ENCODE results near the gene EYA4.

EYA4 gene

GRCh38 chr6:133415262-133415661, 174.1 kb downstream of the EYA4 start:
- no peak overlapping the region for H3K4me3 ChIP-seq (ENCODE audit: low read depth, low read length)
- TF ChIP-seq, protein P1, sequence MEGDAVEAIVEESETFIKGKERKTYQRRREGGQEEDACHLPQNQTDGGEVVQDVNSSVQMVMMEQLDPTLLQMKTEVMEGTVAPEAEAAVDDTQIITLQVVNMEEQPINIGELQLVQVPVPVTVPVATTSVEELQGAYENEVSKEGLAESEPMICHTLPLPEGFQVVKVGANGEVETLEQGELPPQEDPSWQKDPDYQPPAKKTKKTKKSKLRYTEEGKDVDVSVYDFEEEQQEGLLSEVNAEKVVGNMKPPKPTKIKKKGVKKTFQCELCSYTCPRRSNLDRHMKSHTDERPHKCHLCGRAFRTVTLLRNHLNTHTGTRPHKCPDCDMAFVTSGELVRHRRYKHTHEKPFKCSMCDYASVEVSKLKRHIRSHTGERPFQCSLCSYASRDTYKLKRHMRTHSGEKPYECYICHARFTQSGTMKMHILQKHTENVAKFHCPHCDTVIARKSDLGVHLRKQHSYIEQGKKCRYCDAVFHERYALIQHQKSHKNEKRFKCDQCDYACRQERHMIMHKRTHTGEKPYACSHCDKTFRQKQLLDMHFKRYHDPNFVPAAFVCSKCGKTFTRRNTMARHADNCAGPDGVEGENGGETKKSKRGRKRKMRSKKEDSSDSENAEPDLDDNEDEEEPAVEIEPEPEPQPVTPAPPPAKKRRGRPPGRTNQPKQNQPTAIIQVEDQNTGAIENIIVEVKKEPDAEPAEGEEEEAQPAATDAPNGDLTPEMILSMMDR (IDR thresholded peaks at IDR 0.05; ENCODE audit: low read depth, low read length) = no peak

- no peak overlapping the region for H3K4me3 ChIP-seq (ENCODE audit: low read depth, low read length)
- TF ChIP-seq, protein P1 (IDR thresholded peaks at IDR 0.05; ENCODE audit: low read depth, low read length) = no peak
Observed at GRCh38 chr6:133418108-133418507, 177.0 kb downstream of the EYA4 start.

GRCh38 chr6:133423242-133423641, 182.1 kb downstream of the EYA4 start:
- no peak overlapping the region for H3K4me3 ChIP-seq (ENCODE audit: low read depth, low read length)
- TF ChIP-seq, protein P1 (IDR thresholded peaks at IDR 0.05; ENCODE audit: low read depth, low read length) = no peak

DNA sequence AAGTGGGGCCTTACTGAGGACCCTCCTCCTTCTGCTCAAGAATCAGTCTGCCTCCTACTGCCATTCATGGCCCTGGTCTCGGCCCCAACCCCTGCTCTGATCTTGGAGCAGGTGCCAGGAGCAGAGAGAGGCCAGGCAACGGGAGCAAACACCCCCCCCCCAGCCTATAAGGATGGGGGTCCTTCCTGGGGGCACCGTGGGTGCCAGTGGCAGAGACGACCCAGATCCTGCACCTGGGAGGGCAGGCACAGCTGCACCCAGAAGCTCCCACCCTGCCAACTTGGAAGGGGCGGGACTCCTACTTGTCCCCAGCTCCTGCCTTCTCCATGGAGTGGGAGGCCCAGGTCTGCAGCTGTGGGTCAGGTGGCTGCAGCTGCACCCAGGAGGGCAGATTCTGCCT, 183.2 kb downstream of the EYA4 start:
- TF ChIP-seq, protein P1 (IDR thresholded peaks at IDR 0.05; ENCODE audit: low read depth, low read length) = no peak
- H3K4me3 ChIP-seq (ENCODE audit: low read depth, low read length) = no peak overlapping the region

DNA sequence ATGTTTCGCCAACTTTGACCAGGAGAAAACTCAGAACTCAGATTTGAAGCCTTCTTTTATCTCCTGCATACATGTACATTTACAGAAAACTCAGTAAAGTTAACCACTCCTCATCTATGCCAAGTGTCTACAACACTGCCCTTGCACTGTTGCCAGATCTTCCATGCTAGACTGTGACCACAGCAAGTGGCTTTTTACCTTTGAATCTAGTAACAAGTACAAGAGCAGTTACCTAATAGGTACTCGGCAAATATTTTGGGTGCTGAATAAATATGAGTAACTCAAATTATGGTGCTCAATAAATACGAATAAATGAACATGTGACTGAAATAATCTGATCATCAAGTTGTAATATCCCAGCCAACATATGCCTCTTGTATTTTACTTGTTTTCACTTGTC, 184.9 kb downstream of the EYA4 start:
- H3K4me3 ChIP-seq (ENCODE audit: low read depth, low read length) = no peak overlapping the region
- TF ChIP-seq, protein P1 (IDR thresholded peaks at IDR 0.05; ENCODE audit: low read depth, low read length) = no peak

DNA sequence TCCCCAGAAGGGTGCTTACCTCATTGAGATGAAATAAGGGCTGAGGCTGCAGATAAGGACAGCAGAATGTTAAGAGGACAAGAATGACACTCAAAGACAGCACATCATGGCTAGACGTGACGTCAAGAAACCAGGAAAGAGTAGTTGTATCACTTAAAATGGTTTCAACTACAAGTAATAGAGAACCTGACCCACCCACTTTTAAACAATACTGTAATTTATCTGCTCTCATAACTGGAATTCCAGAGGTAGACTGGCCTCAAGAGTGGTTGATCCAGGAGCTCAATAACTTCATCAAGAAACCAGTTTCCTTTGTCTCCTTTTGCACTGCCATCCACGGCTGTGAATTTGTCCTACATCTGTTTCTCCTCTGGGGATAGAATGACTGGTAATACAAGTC, 187.1 kb downstream of the EYA4 start:
- no peak overlapping the region for H3K4me3 ChIP-seq (ENCODE audit: low read depth, low read length)
- TF ChIP-seq, protein P1 (IDR thresholded peaks at IDR 0.05; ENCODE audit: low read depth, low read length) = no peak

DNA sequence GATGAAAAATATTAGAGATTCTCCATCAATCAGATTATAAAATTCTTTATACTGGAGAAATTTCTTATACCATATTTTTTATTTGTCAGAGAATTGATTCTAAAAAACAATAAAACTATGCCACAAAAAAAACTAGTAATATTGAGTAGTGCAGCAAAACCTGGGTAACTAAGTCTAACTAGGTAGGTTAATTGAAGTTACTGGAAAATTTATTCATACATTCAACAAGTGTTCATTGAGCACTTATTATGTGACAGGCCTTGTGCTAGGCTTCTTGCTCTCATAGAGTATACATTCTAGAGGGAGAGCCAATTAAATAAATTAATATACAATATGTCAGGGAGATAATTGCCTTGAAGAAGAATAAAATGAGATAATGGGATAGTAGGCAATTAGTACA, 189.4 kb downstream of the EYA4 start:
- TF ChIP-seq, protein P1 (IDR thresholded peaks at IDR 0.05; ENCODE audit: low read depth, low read length) = no peak

More for the DNA sequence above, 189.4 kb downstream of the EYA4 start:
- no peak overlapping the region for H3K4me3 ChIP-seq (ENCODE audit: low read depth, low read length)

Data from WI38 (cell line).